GM23338 (cell line): ENCODE measurements around the gene ASXL2. TPM values are rescaled to one million over a fixed set of nuclear protein-coding genes. Genes with fewer than 3 reads are reported as not detected.

ENCODE experiments used
- ATAC-seq: fragments of 200-7000 bp; cut with Tn5 transposase; 3 replicates; pipeline ENCODE4 v1.9.1; 2020
- DNase-seq: peaks from one replicate; pipeline ENCODE4 v3.0.0-alpha.2; 2015; ENCODE audit warnings: low spot score
- H2AFZ ChIP-seq: fragments of 200-600 bp; sonication (generic); 2 replicates; pipeline ENCODE4 v1.8.0; 2016; ENCODE audit warnings: antibody characterized with exemption, mild to moderate bottlenecking, moderate library complexity
- H3F3A ChIP-seq: fragments of 200-600 bp; sonication (generic); replicated peaks from 2 replicates; pipeline ENCODE4 v1.8.0; 2017; ENCODE audit warnings: antibody characterized with exemption, mixed run types, low read depth
- H3K27ac ChIP-seq: fragments of 200-600 bp; sonication (generic); 2 replicates; pipeline ENCODE4 v1.6.1; 2016; ENCODE audit warnings: low read depth
- H3K27me3 ChIP-seq: fragments of 200-600 bp; sonication (generic); 2 replicates; pipeline ENCODE4 v1.8.0; 2016; ENCODE audit warnings: mild to moderate bottlenecking, mixed run types, moderate library complexity; ENCODE audit not compliant: insufficient read depth
- H3K36me3 ChIP-seq: fragments of 200-600 bp; sonication (generic); 2 replicates; pipeline ENCODE4 v1.8.0; 2016; ENCODE audit warnings: mild to moderate bottlenecking; ENCODE audit not compliant: insufficient read depth
- H3K4me1 ChIP-seq: fragments of 200-600 bp; sonication (generic); 2 replicates; pipeline ENCODE4 v1.8.0; 2016; ENCODE audit warnings: mild to moderate bottlenecking, moderate library complexity; ENCODE audit not compliant: insufficient read depth
- H3K4me2 ChIP-seq: fragments of 200-600 bp; sonication (generic); 2 replicates; pipeline ENCODE4 v1.7.1; 2017; ENCODE audit warnings: mixed run types
- H3K4me3 ChIP-seq: fragments of 200-600 bp; sonication (generic); 2 replicates; pipeline ENCODE4 v1.6.1; 2016; ENCODE audit warnings: mixed run types
- H3K79me2 ChIP-seq: fragments of 200-600 bp; sonication (generic); replicated peaks from 2 replicates; pipeline ENCODE4 v1.8.0; 2017; ENCODE audit warnings: mild to moderate bottlenecking; ENCODE audit not compliant: insufficient read depth
- H3K9me2 ChIP-seq: fragments of 200-600 bp; sonication (generic); 2 replicates; pipeline ENCODE4 v1.8.0; 2017; ENCODE audit not compliant: insufficient read depth
- H4K20me1 ChIP-seq: fragments of 200-600 bp; sonication (generic); replicated peaks from 2 replicates; pipeline ENCODE4 v1.8.0; 2017; ENCODE audit warnings: mild to moderate bottlenecking; ENCODE audit not compliant: insufficient read depth
- H3K27ac Mint-ChIP-seq: 2 replicates; pipeline ENCODE4 v1.8.0; 2020; ENCODE audit warnings: inconsistent platforms, mild to moderate bottlenecking, moderate library complexity, mixed read lengths
- H3K27me3 Mint-ChIP-seq: 3 replicates; pipeline ENCODE4 v1.8.0; 2022; ENCODE audit warnings: low read depth, mild to moderate bottlenecking, moderate library complexity, mixed read lengths, inconsistent platforms; ENCODE audit not compliant: insufficient read depth, poor library complexity
- H3K36me3 Mint-ChIP-seq: 3 replicates; pipeline ENCODE4 v1.8.0; 2021; ENCODE audit warnings: low read depth, mild to moderate bottlenecking, inconsistent platforms, moderate library complexity, mixed read lengths
- H3K4me1 Mint-ChIP-seq: 3 replicates; pipeline ENCODE4 v1.8.0; 2020; ENCODE audit warnings: mild to moderate bottlenecking, inconsistent platforms, mixed read lengths
- H3K4me3 Mint-ChIP-seq: 3 replicates; pipeline ENCODE4 v1.8.0; 2021; ENCODE audit warnings: moderate library complexity, mild to moderate bottlenecking, inconsistent platforms, mixed read lengths
- H3K9me3 Mint-ChIP-seq: 3 replicates; pipeline ENCODE4 v1.8.0; 2020; ENCODE audit warnings: moderate library complexity, mild to moderate bottlenecking, inconsistent platforms, mixed read lengths
- CREB1 ChIP-seq: fragments of 250-450 bp; sonication (Bioruptor Pico); IDR thresholded peaks from 2 replicates; pipeline ENCODE4 v1.5.0; 2020; ENCODE audit warnings: low read depth, mild to moderate bottlenecking, moderate library complexity
- EZH2 ChIP-seq: fragments of 200-600 bp; sonication (generic); IDR thresholded peaks from one replicate; pipeline ENCODE4 v1.8.0; 2017; ENCODE audit warnings: antibody characterized with exemption, mild to moderate bottlenecking, low read depth; ENCODE audit not compliant: unreplicated experiment
- JUNB ChIP-seq: IDR thresholded peaks from one replicate; pipeline ENCODE4 v1.6.1; 2016; ENCODE audit warnings: antibody characterized with exemption; ENCODE audit not compliant: unreplicated experiment
- NANOG ChIP-seq: IDR thresholded peaks from 2 replicates; pipeline ENCODE4 v1.6.1; 2016; ENCODE audit warnings: antibody characterized with exemption, borderline replicate concordance
- POLR2AphosphoS5 ChIP-seq: IDR thresholded peaks from 2 replicates; pipeline ENCODE4 v1.6.1; 2016; ENCODE audit warnings: antibody characterized with exemption, low read depth
- ZNF114 ChIP-seq: fragments of 250-450 bp; sonication (Bioruptor Pico); IDR thresholded peaks from 2 replicates; pipeline ENCODE4 v1.5.0; 2020; ENCODE audit warnings: mild to moderate bottlenecking, moderate library complexity
- ZNF331 ChIP-seq: fragments of 250-450 bp; sonication (Bioruptor Pico); IDR thresholded peaks from 2 replicates; pipeline ENCODE4 v1.5.0; 2020; ENCODE audit warnings: low read depth, mild to moderate bottlenecking, moderate library complexity
- polyA plus RNA-seq: library from polyadenylated mRNA; unstranded; fragments of >200 nt; fragmentation: Nextera tagmentation; extraction: Ambion mirVana; gene quantifications from 2 replicates; pipeline ENCODE4 v1.2.1, GENCODE V29; 2016
- total RNA-seq: library from RNA; depleted of rRNA; stranded (reverse); fragments of >200 nt; shearing (Covaris generic); gene quantifications from 2 replicates; pipeline ENCODE4 v1.2.3, GENCODE V29; 2014
- TF ChIP-seq, protein P1 (sequence below): IDR thresholded peaks from 2 replicates; pipeline ENCODE4 v1.6.1; 2016; ENCODE audit warnings: antibody characterized with exemption
- TF ChIP-seq, protein P2 (sequence below): fragments of 250-450 bp; sonication (Bioruptor Pico); IDR thresholded peaks from 2 replicates; pipeline ENCODE4 v1.5.0; 2020; ENCODE audit warnings: mild to moderate bottlenecking, moderate library complexity

ASXL2 gene
- total and polyA plus RNA-seq, 2 experiments from 2014 or later = 7.0 to 21.8 TPM

DNA sequence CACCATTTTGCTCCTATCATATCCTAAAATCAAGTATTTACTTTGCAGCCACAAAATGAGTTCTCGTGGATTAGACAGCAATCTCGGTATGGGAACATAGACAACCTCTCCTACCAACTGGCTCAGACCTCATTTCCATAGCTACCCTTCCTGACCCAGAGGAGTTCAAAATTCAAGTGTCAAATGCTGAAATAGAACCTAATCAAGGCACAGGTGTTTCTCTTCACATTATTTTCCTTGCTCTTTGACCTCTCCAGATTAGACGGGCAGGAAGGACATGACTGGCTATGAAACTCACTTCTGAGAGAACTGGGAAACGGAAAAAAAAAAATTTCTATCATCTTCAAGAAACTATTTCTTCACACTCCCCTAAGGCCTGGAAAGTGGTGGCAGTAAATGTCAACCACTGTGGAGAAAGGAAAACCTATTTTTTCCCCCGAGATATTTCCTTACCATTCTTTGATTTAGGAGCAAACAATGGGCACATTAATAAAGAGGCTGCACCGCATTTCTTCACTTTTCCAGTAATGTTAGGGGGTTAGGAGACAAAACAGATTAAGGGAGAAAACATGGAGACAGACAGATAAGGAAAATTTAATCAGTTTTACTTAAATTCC is 141.3 kb downstream of the ASXL2 start:
- Mint-ChIP-seq H3K36me3 (peaks cover 2% of the 10 kb centered on the region; the same call in 1 of the 3 replicates), H3K4me3 (no peak overlapping the region), H3K27ac (no peak overlapping the region), H3K9me3 (no peaks in the 10 kb centered on the region), H3K4me1 (peaks cover 47% of the 10 kb centered on the region), H3K27me3 (no peaks in the 10 kb centered on the region)
- Histone ChIP-seq H3K4me2 (no peak overlapping the region), H3K9me2 (no peaks in the 10 kb centered on the region), H3K79me2 (no peaks in the 10 kb centered on the region), H2AFZ (no peak overlapping the region), H3K36me3 (no peaks in the 10 kb centered on the region), H3K4me3 (no peak overlapping the region), H3F3A (no peaks in the 10 kb centered on the region), H4K20me1 (0 out of 2 replicates have a peak, but pooled peaks cover 3% of the 10 kb centered on the region), H3K27me3 (no peaks in the 10 kb centered on the region), H3K4me1 (peaks cover 40% of the 10 kb centered on the region), H3K27ac (no peak overlapping the region)
- TF ChIP-seq NANOG (no peak), JUNB (no peak), POLR2AphosphoS5 (no peak), CREB1 (CRISPR knock-in tag) (no peak), ZNF114 (CRISPR knock-in tag) (no peak), ZNF331 (CRISPR knock-in tag) (no peak), EZH2 (no peak)
- TF ChIP-seq, protein P1, sequence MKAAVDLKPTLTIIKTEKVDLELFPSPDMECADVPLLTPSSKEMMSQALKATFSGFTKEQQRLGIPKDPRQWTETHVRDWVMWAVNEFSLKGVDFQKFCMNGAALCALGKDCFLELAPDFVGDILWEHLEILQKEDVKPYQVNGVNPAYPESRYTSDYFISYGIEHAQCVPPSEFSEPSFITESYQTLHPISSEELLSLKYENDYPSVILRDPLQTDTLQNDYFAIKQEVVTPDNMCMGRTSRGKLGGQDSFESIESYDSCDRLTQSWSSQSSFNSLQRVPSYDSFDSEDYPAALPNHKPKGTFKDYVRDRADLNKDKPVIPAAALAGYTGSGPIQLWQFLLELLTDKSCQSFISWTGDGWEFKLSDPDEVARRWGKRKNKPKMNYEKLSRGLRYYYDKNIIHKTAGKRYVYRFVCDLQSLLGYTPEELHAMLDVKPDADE = no peak
- ATAC-seq (no peak), DNase-seq (no peak)

DNA sequence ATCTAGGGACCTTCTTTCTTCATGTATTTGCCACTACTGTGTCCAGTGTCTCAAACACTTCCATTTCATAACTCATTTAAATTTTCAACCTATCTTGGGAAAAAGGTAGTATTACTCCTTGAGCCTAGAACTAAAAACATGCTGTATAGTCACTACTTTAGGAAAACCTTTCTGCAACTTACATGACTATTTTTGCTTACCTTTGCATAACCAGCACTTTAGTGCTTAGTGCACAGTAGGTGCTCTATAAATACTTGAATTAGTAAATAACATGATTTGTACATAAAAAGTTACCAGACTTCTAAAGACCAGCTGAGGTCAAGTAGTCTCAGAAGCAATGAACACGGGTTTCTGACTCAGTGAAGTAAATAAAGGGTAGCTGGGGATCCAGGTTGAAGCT is 142.5 kb downstream of the ASXL2 start:
- Mint-ChIP-seq H3K9me3 (no peaks in the 10 kb centered on the region), H3K4me3 (no peak overlapping the region), H3K27me3 (no peaks in the 10 kb centered on the region), H3K4me1 (peaks cover 36% of the 10 kb centered on the region), H3K36me3 (no peaks in the 10 kb centered on the region), H3K27ac (no peak overlapping the region)
- no peaks in the 10 kb centered on the region for H3K27me3 ChIP-seq
- H3F3A ChIP-seq = no peaks in the 10 kb centered on the region
- TF ChIP-seq, protein P1 = no peak
- TF ChIP-seq ZNF331 (CRISPR knock-in tag) = no peak
- TF ChIP-seq, protein P2, sequence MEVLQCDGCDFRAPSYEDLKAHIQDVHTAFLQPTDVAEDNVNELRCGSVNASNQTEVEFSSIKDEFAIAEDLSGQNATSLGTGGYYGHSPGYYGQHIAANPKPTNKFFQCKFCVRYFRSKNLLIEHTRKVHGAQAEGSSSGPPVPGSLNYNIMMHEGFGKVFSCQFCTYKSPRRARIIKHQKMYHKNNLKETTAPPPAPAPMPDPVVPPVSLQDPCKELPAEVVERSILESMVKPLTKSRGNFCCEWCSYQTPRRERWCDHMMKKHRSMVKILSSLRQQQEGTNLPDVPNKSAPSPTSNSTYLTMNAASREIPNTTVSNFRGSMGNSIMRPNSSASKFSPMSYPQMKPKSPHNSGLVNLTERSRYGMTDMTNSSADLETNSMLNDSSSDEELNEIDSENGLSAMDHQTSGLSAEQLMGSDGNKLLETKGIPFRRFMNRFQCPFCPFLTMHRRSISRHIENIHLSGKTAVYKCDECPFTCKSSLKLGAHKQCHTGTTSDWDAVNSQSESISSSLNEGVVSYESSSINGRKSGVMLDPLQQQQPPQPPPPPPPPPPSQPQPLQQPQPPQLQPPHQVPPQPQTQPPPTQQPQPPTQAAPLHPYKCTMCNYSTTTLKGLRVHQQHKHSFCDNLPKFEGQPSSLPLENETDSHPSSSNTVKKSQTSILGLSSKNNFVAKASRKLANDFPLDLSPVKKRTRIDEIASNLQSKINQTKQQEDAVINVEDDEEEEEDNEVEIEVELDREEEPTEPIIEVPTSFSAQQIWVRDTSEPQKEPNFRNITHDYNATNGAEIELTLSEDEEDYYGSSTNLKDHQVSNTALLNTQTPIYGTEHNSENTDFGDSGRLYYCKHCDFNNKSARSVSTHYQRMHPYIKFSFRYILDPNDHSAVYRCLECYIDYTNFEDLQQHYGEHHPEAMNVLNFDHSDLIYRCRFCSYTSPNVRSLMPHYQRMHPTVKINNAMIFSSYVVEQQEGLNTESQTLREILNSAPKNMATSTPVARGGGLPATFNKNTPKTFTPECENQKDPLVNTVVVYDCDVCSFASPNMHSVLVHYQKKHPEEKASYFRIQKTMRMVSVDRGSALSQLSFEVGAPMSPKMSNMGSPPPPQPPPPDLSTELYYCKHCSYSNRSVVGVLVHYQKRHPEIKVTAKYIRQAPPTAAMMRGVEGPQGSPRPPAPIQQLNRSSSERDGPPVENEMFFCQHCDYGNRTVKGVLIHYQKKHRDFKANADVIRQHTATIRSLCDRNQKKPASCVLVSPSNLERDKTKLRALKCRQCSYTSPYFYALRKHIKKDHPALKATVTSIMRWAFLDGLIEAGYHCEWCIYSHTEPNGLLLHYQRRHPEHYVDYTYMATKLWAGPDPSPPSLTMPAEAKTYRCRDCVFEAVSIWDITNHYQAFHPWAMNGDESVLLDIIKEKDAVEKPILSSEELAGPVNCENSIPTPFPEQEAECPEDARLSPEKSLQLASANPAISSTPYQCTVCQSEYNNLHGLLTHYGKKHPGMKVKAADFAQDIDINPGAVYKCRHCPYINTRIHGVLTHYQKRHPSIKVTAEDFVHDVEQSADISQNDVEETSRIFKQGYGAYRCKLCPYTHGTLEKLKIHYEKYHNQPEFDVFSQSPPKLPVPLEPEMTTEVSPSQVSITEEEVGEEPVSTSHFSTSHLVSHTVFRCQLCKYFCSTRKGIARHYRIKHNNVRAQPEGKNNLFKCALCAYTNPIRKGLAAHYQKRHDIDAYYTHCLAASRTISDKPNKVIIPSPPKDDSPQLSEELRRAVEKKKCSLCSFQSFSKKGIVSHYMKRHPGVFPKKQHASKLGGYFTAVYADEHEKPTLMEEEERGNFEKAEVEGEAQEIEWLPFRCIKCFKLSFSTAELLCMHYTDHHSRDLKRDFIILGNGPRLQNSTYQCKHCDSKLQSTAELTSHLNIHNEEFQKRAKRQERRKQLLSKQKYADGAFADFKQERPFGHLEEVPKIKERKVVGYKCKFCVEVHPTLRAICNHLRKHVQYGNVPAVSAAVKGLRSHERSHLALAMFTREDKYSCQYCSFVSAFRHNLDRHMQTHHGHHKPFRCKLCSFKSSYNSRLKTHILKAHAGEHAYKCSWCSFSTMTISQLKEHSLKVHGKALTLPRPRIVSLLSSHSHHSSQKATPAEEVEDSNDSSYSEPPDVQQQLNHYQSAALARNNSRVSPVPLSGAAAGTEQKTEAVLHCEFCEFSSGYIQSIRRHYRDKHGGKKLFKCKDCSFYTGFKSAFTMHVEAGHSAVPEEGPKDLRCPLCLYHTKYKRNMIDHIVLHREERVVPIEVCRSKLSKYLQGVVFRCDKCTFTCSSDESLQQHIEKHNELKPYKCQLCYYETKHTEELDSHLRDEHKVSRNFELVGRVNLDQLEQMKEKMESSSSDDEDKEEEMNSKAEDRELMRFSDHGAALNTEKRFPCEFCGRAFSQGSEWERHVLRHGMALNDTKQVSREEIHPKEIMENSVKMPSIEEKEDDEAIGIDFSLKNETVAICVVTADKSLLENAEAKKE = no peak
- H3K27ac ChIP-seq = no peak overlapping the region
- DNase-seq = no peak
- 0 out of 2 replicates have a peak, but pooled peaks cover 3% of the 10 kb centered on the region for H4K20me1 ChIP-seq
- no peak overlapping the region for H3K4me2 ChIP-seq
- H3K79me2 ChIP-seq = no peaks in the 10 kb centered on the region
- no peak overlapping the region for H3K4me3 ChIP-seq
- H3K36me3 ChIP-seq = no peaks in the 10 kb centered on the region
- no peaks in the 10 kb centered on the region for H3K9me2 ChIP-seq
- H2AFZ ChIP-seq = no peak overlapping the region
- peaks cover 30% of the 10 kb centered on the region for H3K4me1 ChIP-seq
- no peak for ATAC-seq
